ENCODE measurements around the gene C1orf21.

DNA sequence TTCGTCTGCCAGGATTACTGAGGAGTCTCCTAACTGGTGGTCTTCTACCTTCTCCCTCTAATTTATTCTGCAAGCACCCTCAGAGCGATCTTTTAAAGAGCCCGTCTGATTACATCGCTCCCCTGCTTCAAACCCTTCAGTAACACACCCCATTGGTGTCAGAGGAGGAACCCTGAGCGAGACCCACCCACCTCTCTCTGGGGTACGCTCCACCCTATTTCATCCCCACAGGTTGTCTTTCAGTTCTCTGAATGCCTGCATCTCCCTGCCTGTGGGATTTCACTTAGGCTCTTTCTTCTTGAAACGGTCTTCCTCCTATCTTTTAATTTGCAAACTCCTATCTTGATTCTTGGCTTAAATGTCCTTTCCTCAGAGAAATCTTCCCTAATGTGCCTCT is 39.4 kb downstream of the C1orf21 start:
- TF ChIP-seq, protein P1, sequence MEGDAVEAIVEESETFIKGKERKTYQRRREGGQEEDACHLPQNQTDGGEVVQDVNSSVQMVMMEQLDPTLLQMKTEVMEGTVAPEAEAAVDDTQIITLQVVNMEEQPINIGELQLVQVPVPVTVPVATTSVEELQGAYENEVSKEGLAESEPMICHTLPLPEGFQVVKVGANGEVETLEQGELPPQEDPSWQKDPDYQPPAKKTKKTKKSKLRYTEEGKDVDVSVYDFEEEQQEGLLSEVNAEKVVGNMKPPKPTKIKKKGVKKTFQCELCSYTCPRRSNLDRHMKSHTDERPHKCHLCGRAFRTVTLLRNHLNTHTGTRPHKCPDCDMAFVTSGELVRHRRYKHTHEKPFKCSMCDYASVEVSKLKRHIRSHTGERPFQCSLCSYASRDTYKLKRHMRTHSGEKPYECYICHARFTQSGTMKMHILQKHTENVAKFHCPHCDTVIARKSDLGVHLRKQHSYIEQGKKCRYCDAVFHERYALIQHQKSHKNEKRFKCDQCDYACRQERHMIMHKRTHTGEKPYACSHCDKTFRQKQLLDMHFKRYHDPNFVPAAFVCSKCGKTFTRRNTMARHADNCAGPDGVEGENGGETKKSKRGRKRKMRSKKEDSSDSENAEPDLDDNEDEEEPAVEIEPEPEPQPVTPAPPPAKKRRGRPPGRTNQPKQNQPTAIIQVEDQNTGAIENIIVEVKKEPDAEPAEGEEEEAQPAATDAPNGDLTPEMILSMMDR (IDR thresholded peaks at IDR 0.05; ENCODE audit: low read length), result no peak
- no peak for TF ChIP-seq EZH2 (IDR thresholded peaks at IDR 0.05; ENCODE audit: borderline replicate concordance, low read length)
